H9 (cell line): Measurements from ENCODE around the gene BPTF. TPM values are rescaled to one million over a fixed set of nuclear protein-coding genes. Genes with fewer than 3 reads are reported as not detected.
A peak's percentile ranks its signal among the peaks of the same experiment; 100 is the strongest.

Experiments
- DNase-seq: peaks from one replicate; pipeline ENCODE4 v3.0.0-alpha.2; 2017
- H2AFZ ChIP-seq: one replicate; pipeline ENCODE4 v1.6.1; 2013; ENCODE audit warnings: mild to moderate bottlenecking, low read length, control low read depth, moderate library complexity
- H2AK5ac ChIP-seq: 2 replicates; pipeline ENCODE4 v1.6.1; 2013; ENCODE audit warnings: low read length, control low read depth, mixed read lengths; ENCODE audit not compliant: insufficient read length
- H2BK120ac ChIP-seq: one replicate; pipeline ENCODE4 v1.6.1; 2013; ENCODE audit warnings: low read depth, mild to moderate bottlenecking, low read length, control low read depth, inconsistent platforms; ENCODE audit not compliant: poor library complexity, severe bottlenecking
- H2BK12ac ChIP-seq: 2 replicates; pipeline ENCODE4 v1.6.1; 2013; ENCODE audit warnings: low read length, control low read depth, mixed read lengths, low read depth; ENCODE audit not compliant: insufficient read length
- H2BK15ac ChIP-seq: 2 replicates; pipeline ENCODE4 v1.6.1; 2013; ENCODE audit warnings: low read depth, low read length, control low read depth
- H2BK20ac ChIP-seq: one replicate; pipeline ENCODE4 v1.6.1; 2013; ENCODE audit warnings: low read depth, mild to moderate bottlenecking, low read length, control low read depth, inconsistent platforms; ENCODE audit not compliant: poor library complexity, severe bottlenecking
- H2BK5ac ChIP-seq: 2 replicates; pipeline ENCODE4 v1.6.1; 2013; ENCODE audit warnings: low read length, control low read depth, mixed read lengths; ENCODE audit not compliant: insufficient read length
- H3K14ac ChIP-seq: 2 replicates; pipeline ENCODE4 v1.6.1; 2013; ENCODE audit warnings: low read length, control low read depth; ENCODE audit not compliant: insufficient read depth
- H3K18ac ChIP-seq: 2 replicates; pipeline ENCODE4 v1.6.1; 2013; ENCODE audit warnings: low read depth, mild to moderate bottlenecking, mixed read lengths, low read length, control low read depth; ENCODE audit not compliant: insufficient read length
- H3K23ac ChIP-seq: 2 replicates; pipeline ENCODE4 v1.6.1; 2013; ENCODE audit warnings: low read length, control low read depth, mixed read lengths, low read depth; ENCODE audit not compliant: insufficient read length
- H3K23me2 ChIP-seq: 2 replicates; pipeline ENCODE4 v1.6.1; 2013; ENCODE audit warnings: low read depth, mild to moderate bottlenecking, mixed read lengths, low read length, control low read depth; ENCODE audit not compliant: insufficient read length, poor library complexity, severe bottlenecking
- H3K27ac ChIP-seq: 2 replicates; pipeline ENCODE4 v1.5.1; 2013; ENCODE audit warnings: low read length, control low read depth, mixed read lengths, low read depth; ENCODE audit not compliant: insufficient read length
- H3K27me3 ChIP-seq: 2 replicates; pipeline ENCODE4 v1.6.1; 2013; ENCODE audit warnings: low read length, control low read depth, inconsistent platforms; ENCODE audit not compliant: insufficient read depth
- H3K4ac ChIP-seq: 2 replicates; pipeline ENCODE4 v1.6.1; 2013; ENCODE audit warnings: low read depth, mild to moderate bottlenecking, control low read depth, inconsistent platforms, low read length, moderate library complexity
- H3K4me1 ChIP-seq: 2 replicates; pipeline ENCODE4 v1.6.1; 2013; ENCODE audit warnings: low read length, control low read depth, inconsistent platforms; ENCODE audit not compliant: insufficient read depth
- H3K4me2 ChIP-seq: 2 replicates; pipeline ENCODE4 v1.6.1; 2013; ENCODE audit warnings: low read length, control low read depth, mixed read lengths; ENCODE audit not compliant: insufficient read length, insufficient read depth
- H3K56ac ChIP-seq: 2 replicates; pipeline ENCODE4 v1.6.1; 2013; ENCODE audit warnings: low read depth, mild to moderate bottlenecking, mixed read lengths, low read length, control low read depth; ENCODE audit not compliant: insufficient read length
- H3K79me1 ChIP-seq: 2 replicates; pipeline ENCODE4 v1.6.1; 2013; ENCODE audit warnings: low read depth, mild to moderate bottlenecking, moderate library complexity, low read length, control low read depth, inconsistent platforms; ENCODE audit not compliant: insufficient read depth, poor library complexity, severe bottlenecking
- H3K79me2 ChIP-seq: 2 replicates; pipeline ENCODE4 v1.6.1; 2013; ENCODE audit warnings: low read length, control low read depth, inconsistent platforms; ENCODE audit not compliant: insufficient read depth
- H3K9ac ChIP-seq: 2 replicates; pipeline ENCODE4 v1.6.1; 2013; ENCODE audit warnings: low read length, control low read depth, mixed read lengths; ENCODE audit not compliant: insufficient read length; ENCODE audit errors: extremely low read depth
- H3K9me3 ChIP-seq: one replicate; pipeline ENCODE4 v1.6.1; 2013; ENCODE audit warnings: low read depth, low read length, inconsistent platforms; ENCODE audit not compliant: control insufficient read depth
- H3T11ph ChIP-seq: one replicate; pipeline ENCODE4 v1.6.1; 2013; ENCODE audit warnings: mild to moderate bottlenecking, low read length, control low read depth, inconsistent platforms
- H4K20me1 ChIP-seq: one replicate; pipeline ENCODE4 v1.6.1; 2013; ENCODE audit not compliant: control insufficient read depth, insufficient read length, insufficient read depth
- H4K5ac ChIP-seq: 2 replicates; pipeline ENCODE4 v1.6.1; 2013; ENCODE audit warnings: low read depth, mild to moderate bottlenecking, mixed read lengths, low read length, control low read depth; ENCODE audit not compliant: insufficient read length
- H4K8ac ChIP-seq: replicated peaks from 2 replicates; pipeline ENCODE4 v1.6.1; 2013; ENCODE audit warnings: low read length, control low read depth, mixed read lengths, low read depth; ENCODE audit not compliant: insufficient read length
- H4K91ac ChIP-seq: 2 replicates; pipeline ENCODE4 v1.6.1; 2013; ENCODE audit warnings: low read depth, mild to moderate bottlenecking, moderate library complexity, mixed read lengths, low read length, control low read depth; ENCODE audit not compliant: insufficient read length
- H3K27ac Mint-ChIP-seq, 3 experiments: 2 replicates in 2 of 3; 3 replicates in 1 of 3; pipeline ENCODE4 v1.8.0; 2020 to 2021; ENCODE audit warnings: mixed read lengths in 3 of 3, mild to moderate bottlenecking in 1 of 3, moderate library complexity in 1 of 3
- H3K27me3 Mint-ChIP-seq: 2 replicates; pipeline ENCODE4 v1.8.0; 2021; ENCODE audit warnings: low read depth, mild to moderate bottlenecking, moderate library complexity, mixed read lengths
- H3K36me3 Mint-ChIP-seq, 3 experiments: 2 replicates in 2 of 3; 3 replicates in 1 of 3; pipeline ENCODE4 v1.8.0; 2020 to 2021; ENCODE audit warnings: low read depth in 3 of 3, mixed read lengths in 3 of 3; ENCODE audit not compliant: insufficient read depth in 1 of 3
- H3K4me1 Mint-ChIP-seq, 2 experiments: 2 replicates each; pipeline ENCODE4 v1.8.0; 2020; ENCODE audit warnings: mixed read lengths in 2 of 2
- H3K4me3 Mint-ChIP-seq, 2 experiments: 2 replicates in 1 of 2; 3 replicates in 1 of 2; pipeline ENCODE4 v1.8.0; 2020 to 2021; ENCODE audit warnings: mild to moderate bottlenecking in 2 of 2, mixed read lengths in 2 of 2, moderate library complexity in 1 of 2
- H3K9me3 Mint-ChIP-seq, 2 experiments: 2 replicates in 1 of 2; 3 replicates in 1 of 2; pipeline ENCODE4 v1.8.0; 2020; ENCODE audit warnings: mild to moderate bottlenecking in 2 of 2, mixed read lengths in 2 of 2, moderate library complexity in 1 of 2
- WGBS: extraction: QIAGEN DNeasy Blood & Tissue Kit; methylation state at CpG from one replicate; pipeline ENCODE4 v1.1.7; 2013; ENCODE audit warnings: missing lambda C conversion rate, low lambda C conversion rate, mixed read lengths; ENCODE audit not compliant: insufficient read length; ENCODE audit errors: extremely low coverage; 5-methylcytosine and 5-hydroxymethylcytosine counted together
- total RNA-seq: library from RNA; stranded (reverse); gene quantifications from 2 replicates; pipeline ENCODE4 v1.2.1, GENCODE V29; 2021
- TF ChIP-seq, protein P1 (sequence below): fragments of 200-600 bp; sonication (generic); conservative IDR thresholded peaks from 3 replicates; pipeline ENCODE4 v1.8.0; 2021; ENCODE audit warnings: antibody characterized with exemption, mild to moderate bottlenecking

The BPTF gene
- total RNA-seq, 1 experiment from 2014 or later = 203 TPM

DNA sequence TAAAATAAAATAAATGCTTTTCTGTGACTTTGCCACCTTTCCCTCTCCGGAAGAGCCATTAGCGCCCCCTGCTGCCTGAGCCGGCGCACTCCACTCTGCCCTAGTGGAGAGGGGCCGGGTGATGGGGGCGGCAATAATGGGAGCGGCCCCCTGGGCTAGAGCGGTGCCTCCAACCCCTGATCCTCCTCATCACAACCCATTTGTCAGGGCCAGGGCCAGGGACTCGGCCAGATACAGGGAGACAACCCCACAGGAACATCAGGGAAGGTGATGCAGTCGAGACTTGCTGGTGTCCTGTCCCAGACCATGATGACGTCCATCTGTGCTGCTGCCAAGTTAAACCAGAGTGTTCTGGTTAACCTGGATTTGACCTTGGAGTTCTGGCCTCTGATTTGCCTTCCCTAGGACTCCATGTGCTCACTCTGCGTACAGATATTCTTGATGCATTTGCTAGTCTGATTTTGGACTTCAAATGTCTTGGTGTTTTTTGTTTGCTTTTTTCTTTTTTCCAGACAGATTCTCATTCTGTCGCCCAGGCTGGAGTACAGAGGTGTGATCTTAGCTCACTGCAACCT is 46.1 kb upstream of the BPTF start:
- H3K27me3 Mint-ChIP-seq = no peaks in the 10 kb centered on the region
- no peaks in the 10 kb centered on the region; a peak in 1 of 7 replicates for H3K36me3 Mint-ChIP-seq
- Histone ChIP-seq H3K4me2 (no peak overlapping the region), H3K9me3 (no peaks in the 10 kb centered on the region), H2BK15ac (no peak overlapping the region), H3K4ac (no peak overlapping the region), H4K5ac (no peak overlapping the region), H3T11ph (no peak overlapping the region), H2BK20ac (no peak overlapping the region), H3K79me1 (no peaks in the 10 kb centered on the region), H3K9ac (no peak overlapping the region), H2BK12ac (no peak overlapping the region), H3K27ac (no peak overlapping the region), H3K79me2 (no peaks in the 10 kb centered on the region), H3K23ac (no peak overlapping the region), H4K91ac (no peak overlapping the region), H3K14ac (no peak overlapping the region), H4K8ac (no peak overlapping the region), H2BK5ac (no peak overlapping the region), H2AK5ac (no peak overlapping the region), H3K56ac (no peak overlapping the region), H3K4me1 (no peaks in the 10 kb centered on the region), H4K20me1 (no peaks in the 10 kb centered on the region), H3K18ac (no peak overlapping the region), H3K27me3 (no peaks in the 10 kb centered on the region), H3K23me2 (no peaks in the 10 kb centered on the region), H2AFZ (no peak overlapping the region), H2BK120ac (no peak overlapping the region)
- H3K9me3 Mint-ChIP-seq = no peaks in the 10 kb centered on the region
- TF ChIP-seq, protein P1, sequence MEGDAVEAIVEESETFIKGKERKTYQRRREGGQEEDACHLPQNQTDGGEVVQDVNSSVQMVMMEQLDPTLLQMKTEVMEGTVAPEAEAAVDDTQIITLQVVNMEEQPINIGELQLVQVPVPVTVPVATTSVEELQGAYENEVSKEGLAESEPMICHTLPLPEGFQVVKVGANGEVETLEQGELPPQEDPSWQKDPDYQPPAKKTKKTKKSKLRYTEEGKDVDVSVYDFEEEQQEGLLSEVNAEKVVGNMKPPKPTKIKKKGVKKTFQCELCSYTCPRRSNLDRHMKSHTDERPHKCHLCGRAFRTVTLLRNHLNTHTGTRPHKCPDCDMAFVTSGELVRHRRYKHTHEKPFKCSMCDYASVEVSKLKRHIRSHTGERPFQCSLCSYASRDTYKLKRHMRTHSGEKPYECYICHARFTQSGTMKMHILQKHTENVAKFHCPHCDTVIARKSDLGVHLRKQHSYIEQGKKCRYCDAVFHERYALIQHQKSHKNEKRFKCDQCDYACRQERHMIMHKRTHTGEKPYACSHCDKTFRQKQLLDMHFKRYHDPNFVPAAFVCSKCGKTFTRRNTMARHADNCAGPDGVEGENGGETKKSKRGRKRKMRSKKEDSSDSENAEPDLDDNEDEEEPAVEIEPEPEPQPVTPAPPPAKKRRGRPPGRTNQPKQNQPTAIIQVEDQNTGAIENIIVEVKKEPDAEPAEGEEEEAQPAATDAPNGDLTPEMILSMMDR = peak; percentile 94
- H3K4me1 Mint-ChIP-seq = peaks cover 4 to 5% of the 10 kb centered on the region in 2 experiments
- peak; percentile 88 for DNase-seq
- peak overlapping the region in 1 of 2 experiments; percentile 8; a peak in 1 of 5 replicates for H3K4me3 Mint-ChIP-seq
- WGBS = no CpG with 5 or more reads among the region's 13 CpGs
- H3K27ac Mint-ChIP-seq = no peak overlapping the region
